Effector CD8-positive, alpha-beta T cell (primary cell): Measurements from ENCODE around the gene PTGIS.
"Not testable (repeated sequence)": the region's sequence is repeated elsewhere in the genome, so short reads cannot be mapped to it uniquely, and the experiment has no call there.

Experiments used
- DNase-seq: peaks from one replicate; lab custom pipeline; 2025; lab: John Stamatoyannopoulos, UW
- total RNA-seq, 4 experiments: gene quantifications; one replicate each; lab custom pipeline; 2026; lab: John Stamatoyannopoulos, UW

Gene PTGIS
- total RNA-seq, result 0 to 0.58 (median 0.18) reads per million in 4 experiments

GRCh38 chr20:49567421-49568277, at the start of gene PTGIS:
Gene PTGIS, minus strand, starts transcription at chr20:49568137. Its CDS starts 21 bp downstream, at chr20:49568116.
- no peak for DNase-seq

GRCh38 chr20:49617394-49617793, 49.5 kb upstream of the PTGIS start:
- peak; percentile 6 for DNase-seq

GRCh38 chr20:49616154-49617007, 48.4 kb upstream of the PTGIS start:
- DNase-seq, result no peak

GRCh38 chr20:49615401-49616153, 47.6 kb upstream of the PTGIS start:
- no peak for DNase-seq

GRCh38 chr20:49615051-49615400, 47.1 kb upstream of the PTGIS start:
- not testable (repeated sequence) for DNase-seq

GRCh38 chr20:49614338-49615050, 46.6 kb upstream of the PTGIS start:
- no peak for DNase-seq

GRCh38 chr20:49612127-49612738, 44.3 kb upstream of the PTGIS start:
- DNase-seq, result no peak

- not testable (repeated sequence) for DNase-seq
Observed at GRCh38 chr20:49611539-49612126, 43.7 kb upstream of the PTGIS start.

- DNase-seq, result peak; percentile 45
Observed at GRCh38 chr20:49610691-49611538, 43.0 kb upstream of the PTGIS start.

GRCh38 chr20:49608752-49609670, 41.1 kb upstream of the PTGIS start:
- DNase-seq, result peak; percentile 36

GRCh38 chr20:49607568-49607967, 39.6 kb upstream of the PTGIS start:
- no peak for DNase-seq

GRCh38 chr20:49603209-49603627, 35.3 kb upstream of the PTGIS start:
- no peak for DNase-seq

- no peak for DNase-seq
Observed at GRCh38 chr20:49602345-49603208, 34.6 kb upstream of the PTGIS start.

GRCh38 chr20:49601153-49601924, 33.4 kb upstream of the PTGIS start:
- DNase-seq, result no peak

- no peak for DNase-seq
Observed at GRCh38 chr20:49599746-49600113, 31.8 kb upstream of the PTGIS start.

GRCh38 chr20:49597825-49598395, 30.0 kb upstream of the PTGIS start:
- DNase-seq, result no peak
